ENCODE results near the gene ZNF488.
A peak's percentile ranks its signal among the peaks of the same experiment; 100 is the strongest.
"Not testable (repeated sequence)": the region's sequence is repeated elsewhere in the genome, so short reads cannot be mapped to it uniquely, and the experiment has no call there.

Gene ZNF488

GRCh38 chr10:47404446-47404845 is 20.4 kb upstream of the ZNF488 start:
- Mint-ChIP-seq H3K27me3 (peaks cover 19% of the 10 kb centered on the region), H3K36me3 (ENCODE audit: low read depth) (no peaks in the 10 kb centered on the region), H3K4me1 (ENCODE audit: low read depth) (no peaks in the 10 kb centered on the region), H3K4me3 (no peak overlapping the region), H3K9me3 (no peaks in the 10 kb centered on the region), H3K27ac (no peak overlapping the region)
- intact Hi-C loops (cut with micrococcal nuclease): no loop called here

- peaks cover 20% of the 10 kb centered on the region for H3K27me3 Mint-ChIP-seq
- intact Hi-C loops (cut with micrococcal nuclease): no loop called here
- H3K27ac Mint-ChIP-seq: no peak overlapping the region
- H3K36me3 Mint-ChIP-seq (ENCODE audit: low read depth): no peaks in the 10 kb centered on the region
- H3K4me3 Mint-ChIP-seq: no peak overlapping the region
- H3K9me3 Mint-ChIP-seq: no peaks in the 10 kb centered on the region
- no peaks in the 10 kb centered on the region for H3K4me1 Mint-ChIP-seq (ENCODE audit: low read depth)
These were observed 19.6 kb upstream of the ZNF488 start for GRCh38 chr10:47403446-47404318.

GRCh38 chr10:47402641-47403301 is 18.7 kb upstream of the ZNF488 start:
- Mint-ChIP-seq H3K36me3 (ENCODE audit: low read depth) (no peaks in the 10 kb centered on the region), H3K4me1 (ENCODE audit: low read depth) (no peaks in the 10 kb centered on the region), H3K27ac (no peak overlapping the region), H3K27me3 (peaks cover 24% of the 10 kb centered on the region), H3K4me3 (no peak overlapping the region), H3K9me3 (no peaks in the 10 kb centered on the region)
- intact Hi-C loops (cut with micrococcal nuclease): no loop called here

GRCh38 chr10:47401874-47402640 is 18.0 kb upstream of the ZNF488 start:
- H3K27me3 Mint-ChIP-seq: peaks cover 24% of the 10 kb centered on the region
- no peaks in the 10 kb centered on the region for H3K36me3 Mint-ChIP-seq (ENCODE audit: low read depth)
- intact Hi-C loops (cut with micrococcal nuclease): no loop called here

GRCh38 chr10:47401210-47401609 is 17.1 kb upstream of the ZNF488 start:
- peaks cover 26% of the 10 kb centered on the region for H3K27me3 Mint-ChIP-seq
- intact Hi-C loops (cut with micrococcal nuclease): no loop called here
- no peaks in the 10 kb centered on the region for H3K36me3 Mint-ChIP-seq (ENCODE audit: low read depth)
- H3K27ac Mint-ChIP-seq: no peak overlapping the region
- H3K4me1 Mint-ChIP-seq (ENCODE audit: low read depth): no peaks in the 10 kb centered on the region
- no peak overlapping the region for H3K4me3 Mint-ChIP-seq
- H3K9me3 Mint-ChIP-seq: no peaks in the 10 kb centered on the region

More at GRCh38 chr10:47401874-47402640, 18.0 kb upstream of the ZNF488 start:
- Mint-ChIP-seq H3K9me3 (no peaks in the 10 kb centered on the region), H3K27ac (no peak overlapping the region), H3K4me1 (ENCODE audit: low read depth) (no peaks in the 10 kb centered on the region), H3K4me3 (no peak overlapping the region)

GRCh38 chr10:47400786-47401185 is 16.7 kb upstream of the ZNF488 start:
- no peaks in the 10 kb centered on the region for H3K4me1 Mint-ChIP-seq (ENCODE audit: low read depth)
- H3K27me3 Mint-ChIP-seq: peaks cover 26% of the 10 kb centered on the region
- H3K36me3 Mint-ChIP-seq (ENCODE audit: low read depth): no peaks in the 10 kb centered on the region
- no peak overlapping the region for H3K4me3 Mint-ChIP-seq
- no peak overlapping the region for H3K27ac Mint-ChIP-seq
- H3K9me3 Mint-ChIP-seq: no peaks in the 10 kb centered on the region
- intact Hi-C loops (cut with micrococcal nuclease): no loop called here

- peaks cover 31% of the 10 kb centered on the region for H3K27me3 Mint-ChIP-seq
- H3K27ac Mint-ChIP-seq: no peak overlapping the region
- intact Hi-C loops (cut with micrococcal nuclease): no loop called here
- no peaks in the 10 kb centered on the region for H3K4me1 Mint-ChIP-seq (ENCODE audit: low read depth)
- H3K36me3 Mint-ChIP-seq (ENCODE audit: low read depth): no peaks in the 10 kb centered on the region
- no peaks in the 10 kb centered on the region for H3K9me3 Mint-ChIP-seq
- H3K4me3 Mint-ChIP-seq: no peak overlapping the region
These were observed 16.2 kb upstream of the ZNF488 start for GRCh38 chr10:47400251-47400650.

GRCh38 chr10:47397256-47397655 is 13.2 kb upstream of the ZNF488 start:
- Mint-ChIP-seq H3K4me3 (no peak overlapping the region), H3K9me3 (no peaks in the 10 kb centered on the region), H3K4me1 (ENCODE audit: low read depth) (no peaks in the 10 kb centered on the region), H3K27me3 (peaks cover 35% of the 10 kb centered on the region), H3K36me3 (ENCODE audit: low read depth) (no peaks in the 10 kb centered on the region), H3K27ac (no peak overlapping the region)
- intact Hi-C loops (cut with micrococcal nuclease): no loop called here

GRCh38 chr10:47396311-47396717 is 12.2 kb upstream of the ZNF488 start:
- Mint-ChIP-seq H3K4me3 (no peak overlapping the region), H3K9me3 (no peaks in the 10 kb centered on the region), H3K36me3 (ENCODE audit: low read depth) (no peaks in the 10 kb centered on the region), H3K27me3 (peaks cover 34% of the 10 kb centered on the region), H3K4me1 (ENCODE audit: low read depth) (no peaks in the 10 kb centered on the region), H3K27ac (no peak overlapping the region)
- intact Hi-C loops (cut with micrococcal nuclease): no loop called here

- Mint-ChIP-seq H3K27ac (no peak overlapping the region), H3K4me3 (no peak overlapping the region), H3K36me3 (ENCODE audit: low read depth) (no peaks in the 10 kb centered on the region), H3K27me3 (peaks cover 20% of the 10 kb centered on the region), H3K4me1 (ENCODE audit: low read depth) (no peaks in the 10 kb centered on the region), H3K9me3 (peaks cover 22% of the 10 kb centered on the region)
- intact Hi-C loops (cut with micrococcal nuclease): no loop called here
These were observed 5.5 kb upstream of the ZNF488 start for GRCh38 chr10:47389619-47390018.

GRCh38 chr10:47388879-47389278 is 4.8 kb upstream of the ZNF488 start:
- H3K27me3 Mint-ChIP-seq: peaks cover 15% of the 10 kb centered on the region
- H3K4me1 Mint-ChIP-seq (ENCODE audit: low read depth): peaks cover 2% of the 10 kb centered on the region
- H3K4me3 Mint-ChIP-seq: no peak overlapping the region
- peaks cover 22% of the 10 kb centered on the region for H3K9me3 Mint-ChIP-seq
- H3K36me3 Mint-ChIP-seq (ENCODE audit: low read depth): no peaks in the 10 kb centered on the region
- H3K27ac Mint-ChIP-seq: no peak overlapping the region
- intact Hi-C loops (cut with micrococcal nuclease): no loop called here

- H3K4me3 Mint-ChIP-seq; intact Hi-C loops (cut with micrococcal nuclease): not testable (repeated sequence)
- H3K27me3 Mint-ChIP-seq: peaks cover 19% of the 10 kb centered on the region
These were observed 2.0 kb upstream of the ZNF488 start for GRCh38 chr10:47386104-47386503.

GRCh38 chr10:47383261-47384147 is 589 bp downstream of the ZNF488 start:
- peaks cover 7% of the 10 kb centered on the region for H3K4me1 Mint-ChIP-seq (ENCODE audit: low read depth)
- H3K9me3 Mint-ChIP-seq: peaks cover 22% of the 10 kb centered on the region
- peaks cover 35% of the 10 kb centered on the region for H3K27me3 Mint-ChIP-seq
- intact Hi-C loops (cut with micrococcal nuclease): no loop called here
- H3K4me3 Mint-ChIP-seq: peak overlapping the region; percentile 81
- no peaks in the 10 kb centered on the region for H3K36me3 Mint-ChIP-seq (ENCODE audit: low read depth)
- peak overlapping the region; percentile 1 for H3K27ac Mint-ChIP-seq

More at GRCh38 chr10:47386104-47386503, 2.0 kb upstream of the ZNF488 start:
- peaks cover 22% of the 10 kb centered on the region for H3K9me3 Mint-ChIP-seq
- not testable (repeated sequence) for H3K4me1 Mint-ChIP-seq (ENCODE audit: low read depth); H3K27ac Mint-ChIP-seq; H3K36me3 Mint-ChIP-seq (ENCODE audit: low read depth)

All from dendritic cell treated with granulocyte-macrophage colony-stimulating factor and Interleukin-4, amounts not matched to agents 40 ng/mL and 50 ng/mL, for 4 days (primary cell).